Activated naive CD8-positive, alpha-beta T cell (primary cell): ENCODE measurements around the gene TTC21A.

Source experiments
- H3K27ac Mint-ChIP-seq: one replicate; pipeline ENCODE4 v1.8.0; 2021; ENCODE audit warnings: mixed read lengths
- H3K27me3 Mint-ChIP-seq: one replicate; pipeline ENCODE4 v1.8.0; 2021; ENCODE audit warnings: mixed read lengths
- H3K36me3 Mint-ChIP-seq: one replicate; pipeline ENCODE4 v1.8.0; 2021; ENCODE audit warnings: mixed read lengths
- H3K4me1 Mint-ChIP-seq: one replicate; pipeline ENCODE4 v1.8.0; 2021; ENCODE audit warnings: low read depth, mixed read lengths
- H3K4me3 Mint-ChIP-seq: one replicate; pipeline ENCODE4 v1.8.0; 2021; ENCODE audit warnings: mild to moderate bottlenecking, mixed read lengths
- H3K9me3 Mint-ChIP-seq: one replicate; pipeline ENCODE4 v1.8.0; 2021; ENCODE audit warnings: low read depth, mixed read lengths

TTC21A gene

GRCh38 chr3:39133822-39134221, 26.3 kb downstream of the TTC21A start:
- H3K4me1 Mint-ChIP-seq = peaks cover 7% of the 10 kb centered on the region
- no peak overlapping the region for H3K4me3 Mint-ChIP-seq
- no peaks in the 10 kb centered on the region for H3K9me3 Mint-ChIP-seq
- no peaks in the 10 kb centered on the region for H3K27me3 Mint-ChIP-seq
- H3K27ac Mint-ChIP-seq = peak overlapping the region; percentile 34
- peaks cover 3% of the 10 kb centered on the region for H3K36me3 Mint-ChIP-seq

DNA sequence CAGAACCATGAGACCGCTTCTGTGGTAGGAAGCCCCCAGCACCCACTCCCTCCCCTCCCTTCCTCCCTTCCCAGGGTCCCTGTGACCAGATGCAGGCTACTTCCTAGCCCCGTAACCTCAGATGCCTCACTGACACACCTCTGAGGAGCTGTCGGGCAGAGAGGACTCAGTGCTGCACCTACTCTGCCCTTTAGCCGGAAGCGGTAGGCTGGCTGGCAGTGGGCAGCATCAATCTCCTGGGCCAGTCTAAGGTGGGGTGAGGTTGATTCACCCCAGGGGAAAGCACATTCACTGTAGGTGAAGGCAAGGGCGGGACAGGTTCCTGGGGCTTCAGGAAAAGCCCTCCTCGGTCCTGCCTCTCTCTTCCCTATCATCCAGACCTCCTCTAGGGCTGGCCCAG, 26.8 kb downstream of the TTC21A start:
- Mint-ChIP-seq H3K4me3 (no peak overlapping the region), H3K36me3 (peaks cover 3% of the 10 kb centered on the region), H3K4me1 (peaks cover 8% of the 10 kb centered on the region), H3K27me3 (no peaks in the 10 kb centered on the region), H3K9me3 (no peaks in the 10 kb centered on the region), H3K27ac (no peak overlapping the region)

- Mint-ChIP-seq H3K4me3 (no peak overlapping the region), H3K36me3 (peaks cover 3% of the 10 kb centered on the region), H3K27ac (no peak overlapping the region)
Measured at GRCh38 chr3:39135170-39135805, 27.8 kb downstream of the TTC21A start.

DNA sequence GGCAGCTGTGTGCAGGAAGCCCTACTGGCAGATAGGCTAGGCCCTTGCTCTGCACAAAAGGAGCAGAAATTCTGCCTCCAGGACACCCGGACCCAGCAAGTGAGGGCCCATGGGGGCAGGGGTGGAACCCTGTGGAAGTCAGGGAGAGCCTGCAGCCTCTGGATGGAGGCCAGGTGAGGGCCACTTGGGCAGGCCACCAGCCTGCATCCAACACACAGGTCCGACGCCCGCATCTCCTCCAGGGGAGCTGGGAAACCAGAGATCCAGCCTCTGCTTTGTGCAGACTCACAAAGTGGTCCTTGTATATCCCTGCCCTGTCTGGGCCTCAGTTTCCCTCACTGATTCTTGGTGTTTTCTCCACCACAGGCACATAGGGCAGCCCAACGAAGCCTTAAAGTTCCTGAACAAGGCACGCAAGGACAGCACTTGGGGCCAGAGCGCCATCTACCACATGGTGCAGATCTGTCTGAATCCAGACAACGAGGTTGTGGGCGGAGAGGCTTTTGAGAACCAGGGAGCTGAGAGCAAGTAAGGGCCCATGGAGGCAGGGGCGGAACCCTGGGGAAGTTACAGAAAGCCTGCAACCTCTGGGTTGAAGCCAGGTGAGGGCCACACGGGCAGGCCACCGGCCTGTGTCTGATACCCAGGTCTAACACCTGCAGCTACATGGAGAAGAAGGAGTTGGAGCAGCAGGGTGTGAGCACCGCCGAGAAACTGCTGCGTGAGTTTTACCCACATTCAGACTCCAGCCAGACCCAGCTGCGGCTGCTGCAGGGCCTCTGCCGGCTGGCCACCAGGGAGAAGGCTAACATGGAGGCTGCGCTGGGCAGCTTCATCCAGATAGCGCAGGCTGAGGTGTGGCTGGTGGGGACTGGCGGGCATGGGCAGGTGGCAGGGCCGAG, 29.3 kb downstream of the TTC21A start:
- H3K27me3 Mint-ChIP-seq = no peaks in the 10 kb centered on the region
- peaks cover 5% of the 10 kb centered on the region for H3K36me3 Mint-ChIP-seq
- no peak overlapping the region for H3K4me3 Mint-ChIP-seq
- no peaks in the 10 kb centered on the region for H3K9me3 Mint-ChIP-seq
- no peak overlapping the region for H3K27ac Mint-ChIP-seq
- peaks cover 23% of the 10 kb centered on the region for H3K4me1 Mint-ChIP-seq

More at GRCh38 chr3:39135170-39135805, 27.8 kb downstream of the TTC21A start:
- Mint-ChIP-seq H3K9me3 (no peaks in the 10 kb centered on the region), H3K27me3 (no peaks in the 10 kb centered on the region), H3K4me1 (peaks cover 14% of the 10 kb centered on the region)

DNA sequence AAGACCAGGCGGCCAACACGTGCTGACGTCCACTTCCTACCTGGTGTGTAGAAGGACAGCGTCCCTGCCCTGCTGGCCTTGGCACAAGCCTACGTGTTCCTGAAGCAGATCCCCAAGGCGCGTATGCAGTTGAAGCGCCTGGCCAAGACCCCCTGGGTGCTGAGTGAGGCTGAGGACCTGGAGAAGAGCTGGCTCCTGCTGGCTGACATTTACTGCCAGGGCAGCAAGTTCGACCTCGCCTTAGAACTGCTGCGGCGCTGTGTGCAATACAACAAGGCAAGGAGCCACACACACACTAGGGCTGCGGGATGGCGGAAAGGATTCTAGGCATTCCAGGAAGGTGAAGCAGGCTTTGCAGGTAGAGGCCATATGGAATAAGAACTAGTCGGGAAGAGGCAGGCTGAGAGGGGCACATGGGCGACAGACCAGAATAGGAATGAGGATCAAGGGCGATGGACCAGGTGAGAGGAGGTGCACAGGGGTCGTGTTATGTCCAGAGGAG, 30.0 kb downstream of the TTC21A start:
- Mint-ChIP-seq H3K4me1 (peaks cover 24% of the 10 kb centered on the region), H3K4me3 (no peak overlapping the region), H3K9me3 (no peaks in the 10 kb centered on the region), H3K36me3 (peaks cover 5% of the 10 kb centered on the region), H3K27me3 (no peaks in the 10 kb centered on the region), H3K27ac (no peak overlapping the region)

- no peaks in the 10 kb centered on the region for H3K9me3 Mint-ChIP-seq
- peak overlapping the region; percentile 28 for H3K27ac Mint-ChIP-seq
- H3K4me1 Mint-ChIP-seq = peaks cover 28% of the 10 kb centered on the region
- peaks cover 7% of the 10 kb centered on the region for H3K36me3 Mint-ChIP-seq
- H3K27me3 Mint-ChIP-seq = no peaks in the 10 kb centered on the region
- no peak overlapping the region for H3K4me3 Mint-ChIP-seq
Measured at GRCh38 chr3:39137991-39138803, 30.7 kb downstream of the TTC21A start.

- Mint-ChIP-seq H3K9me3 (no peaks in the 10 kb centered on the region), H3K36me3 (peaks cover 7% of the 10 kb centered on the region), H3K27me3 (no peaks in the 10 kb centered on the region), H3K27ac (peak overlapping the region; percentile 28), H3K4me1 (peaks cover 29% of the 10 kb centered on the region), H3K4me3 (no peak overlapping the region)
Measured at GRCh38 chr3:39138804-39139415, 31.4 kb downstream of the TTC21A start.

- Mint-ChIP-seq H3K4me3 (no peak overlapping the region), H3K9me3 (no peaks in the 10 kb centered on the region), H3K27ac (peak overlapping the region; percentile 34), H3K27me3 (no peaks in the 10 kb centered on the region), H3K36me3 (peaks cover 7% of the 10 kb centered on the region), H3K4me1 (peaks cover 30% of the 10 kb centered on the region)
Measured at GRCh38 chr3:39139442-39139841, 32.0 kb downstream of the TTC21A start.

GRCh38 chr3:39140341-39140971, 33.0 kb downstream of the TTC21A start:
- Mint-ChIP-seq H3K27ac (peak overlapping the region; percentile 70), H3K4me1 (peaks cover 33% of the 10 kb centered on the region), H3K36me3 (peaks cover 7% of the 10 kb centered on the region), H3K27me3 (no peaks in the 10 kb centered on the region), H3K9me3 (no peaks in the 10 kb centered on the region), H3K4me3 (peak overlapping the region; percentile 38)

GRCh38 chr3:39141171-39141995, 33.9 kb downstream of the TTC21A start:
- H3K27ac Mint-ChIP-seq = peak overlapping the region; percentile 70
- no peaks in the 10 kb centered on the region for H3K27me3 Mint-ChIP-seq
- H3K4me1 Mint-ChIP-seq = peaks cover 40% of the 10 kb centered on the region
- H3K36me3 Mint-ChIP-seq = peaks cover 7% of the 10 kb centered on the region
- H3K9me3 Mint-ChIP-seq = no peaks in the 10 kb centered on the region
- H3K4me3 Mint-ChIP-seq = peak overlapping the region; percentile 7

DNA sequence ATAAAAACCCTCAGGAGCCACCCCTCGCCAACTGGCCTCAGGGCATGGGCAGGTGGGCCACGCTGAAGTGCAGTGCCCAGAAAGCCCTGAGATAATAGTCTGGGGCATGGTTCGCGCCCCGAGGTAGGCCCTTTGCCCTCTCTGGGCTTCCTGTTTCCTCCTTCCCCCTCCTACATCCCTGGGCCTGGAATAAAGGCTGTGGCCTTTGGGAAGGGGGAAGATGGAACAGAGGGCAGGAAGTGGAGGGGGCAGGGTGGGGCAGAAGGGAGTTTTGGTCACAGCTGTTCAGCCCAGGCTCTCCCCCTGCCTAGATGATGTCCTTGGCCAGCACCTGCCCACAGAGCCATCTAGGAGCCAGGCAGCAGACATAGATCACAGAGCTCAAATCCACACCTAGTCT, 34.6 kb downstream of the TTC21A start:
- peaks cover 10% of the 10 kb centered on the region for H3K36me3 Mint-ChIP-seq
- H3K4me1 Mint-ChIP-seq = peaks cover 47% of the 10 kb centered on the region
- H3K27me3 Mint-ChIP-seq = no peaks in the 10 kb centered on the region
- peak overlapping the region; percentile 61 for H3K27ac Mint-ChIP-seq
- H3K9me3 Mint-ChIP-seq = no peaks in the 10 kb centered on the region
- H3K4me3 Mint-ChIP-seq = no peak overlapping the region

GRCh38 chr3:39143051-39143885, 35.8 kb downstream of the TTC21A start:
- no peak overlapping the region for H3K27ac Mint-ChIP-seq
- H3K9me3 Mint-ChIP-seq = no peaks in the 10 kb centered on the region
- peaks cover 11% of the 10 kb centered on the region for H3K36me3 Mint-ChIP-seq
- peak overlapping the region; percentile 13 for H3K4me3 Mint-ChIP-seq
- H3K27me3 Mint-ChIP-seq = no peaks in the 10 kb centered on the region
- peaks cover 59% of the 10 kb centered on the region for H3K4me1 Mint-ChIP-seq
